ENCODE measurements around the gene ABCA7.

Gene ABCA7

GRCh38 chr19:1006711-1007398 is 33.1 kb upstream of the ABCA7 start:
- TF ChIP-seq CTCF (IDR thresholded peaks at IDR 0.05), result no peak
- no peak for DNase-seq
- intact Hi-C loops (cut with DNase I; ENCODE audit: low total_unique reads), result no loop called here
- Histone ChIP-seq H3K9me3 (no peaks in the 10 kb centered on the region), H3K4me3 (no peak overlapping the region), H3K4me1 (peaks cover 0 to under 1% (median 0%) of the 10 kb centered on the region in 4 donors), H3K27ac (no peak overlapping the region), H3K27me3 (peaks cover 0 to 24% of the 10 kb centered on the region in 2 donors), H3K36me3 (peaks cover 27 to 43% (median 35%) of the 10 kb centered on the region in 3 donors)

- no peak for DNase-seq
- Histone ChIP-seq H3K27ac (no peak overlapping the region), H3K27me3 (peaks cover 0 to 19% of the 10 kb centered on the region in 2 donors), H3K9me3 (no peaks in the 10 kb centered on the region), H3K4me3 (no peak overlapping the region), H3K4me1 (no peaks in the 10 kb centered on the region), H3K36me3 (peaks cover 35 to 51% (median 43%) of the 10 kb centered on the region in 3 donors)
- intact Hi-C loops (cut with DNase I; ENCODE audit: low total_unique reads), result no loop called here
- TF ChIP-seq CTCF (IDR thresholded peaks at IDR 0.05), result no peak
Observed at GRCh38 chr19:1007399-1008251, 32.3 kb upstream of the ABCA7 start.

GRCh38 chr19:1008268-1009040 is 31.5 kb upstream of the ABCA7 start:
- Histone ChIP-seq H3K9me3 (no peaks in the 10 kb centered on the region), H3K4me3 (no peak overlapping the region), H3K27ac (no peak overlapping the region), H3K27me3 (peaks cover 0 to 10% of the 10 kb centered on the region in 2 donors), H3K36me3 (peaks cover 41 to 59% (median 51%) of the 10 kb centered on the region in 3 donors), H3K4me1 (no peaks in the 10 kb centered on the region)
- no peak for DNase-seq
- intact Hi-C loops (cut with DNase I; ENCODE audit: low total_unique reads), result no loop called here
- no peak for TF ChIP-seq CTCF (IDR thresholded peaks at IDR 0.05)

- peaks cover 41 to 67% (median 59%) of the 10 kb centered on the region in 3 donors for H3K36me3 ChIP-seq
- H3K27me3 ChIP-seq, result peaks cover 0 to 5% of the 10 kb centered on the region in 2 donors
- no peak overlapping the region for H3K4me3 ChIP-seq
- no peaks in the 10 kb centered on the region for H3K4me1 ChIP-seq
- no peak overlapping the region for H3K27ac ChIP-seq
- no peak for TF ChIP-seq CTCF (IDR thresholded peaks at IDR 0.05)
- intact Hi-C loops (cut with DNase I; ENCODE audit: low total_unique reads), result no loop called here
- DNase-seq, result no peak
- H3K9me3 ChIP-seq, result no peaks in the 10 kb centered on the region
Observed at GRCh38 chr19:1009041-1009980, 30.6 kb upstream of the ABCA7 start.

All from tibial artery (tissue), 4 donors.